HG02642 (cell line): ENCODE results near the gene OLAH.
A peak's percentile ranks its signal among the peaks of the same experiment; 100 is the strongest.
"Not testable (repeated sequence)": the region's sequence is repeated elsewhere in the genome, so short reads cannot be mapped to it uniquely, and the experiment has no call there.

Experiments
- ATAC-seq: cut with Tn5 transposase; IDR thresholded peaks from one replicate; pipeline ENCODE4 v1.9.1; 2021; ENCODE audit warnings: mild to moderate bottlenecking; ENCODE audit not compliant: unreplicated experiment, poor library complexity

OLAH gene

GRCh38 chr10:15043674-15044073, at the start of gene OLAH:
Gene OLAH (plus strand): TSS chr10:15043943. CDS start chr10:15047289, 3,346 bp downstream.
- ATAC-seq, result no peak

GRCh38 chr10:14995964-14996565, 47.7 kb upstream of the OLAH start:
- ATAC-seq, result no peak

- not testable (repeated sequence) for ATAC-seq
Observed at GRCh38 chr10:15013530-15013929, 30.2 kb upstream of the OLAH start.

- ATAC-seq, result no peak
Observed at GRCh38 chr10:15015451-15015850, 28.3 kb upstream of the OLAH start.

GRCh38 chr10:15020966-15021365, 22.8 kb upstream of the OLAH start:
- ATAC-seq, result not testable (repeated sequence)

GRCh38 chr10:15023079-15023478, 20.7 kb upstream of the OLAH start:
- ATAC-seq, result not testable (repeated sequence)

GRCh38 chr10:15024017-15025004, 19.4 kb upstream of the OLAH start:
- peak; percentile 82 for ATAC-seq

- not testable (repeated sequence) for ATAC-seq
Observed at GRCh38 chr10:15025040-15025439, 18.7 kb upstream of the OLAH start.

GRCh38 chr10:15027741-15028140, 16.0 kb upstream of the OLAH start:
- ATAC-seq, result no peak

GRCh38 chr10:15035385-15036301, 8.1 kb upstream of the OLAH start:
- no peak for ATAC-seq

GRCh38 chr10:15037691-15038090, 6.1 kb upstream of the OLAH start:
- no peak for ATAC-seq

- no peak for ATAC-seq
Observed at GRCh38 chr10:15038416-15038815, 5.3 kb upstream of the OLAH start.

GRCh38 chr10:15045380-15045779, 1.6 kb downstream of the OLAH start:
- ATAC-seq, result no peak

- no peak for ATAC-seq
Observed at GRCh38 chr10:15046626-15047025, 2.9 kb downstream of the OLAH start.

- ATAC-seq, result no peak
Observed at GRCh38 chr10:15049533-15049932, 5.8 kb downstream of the OLAH start.

- no peak for ATAC-seq
Observed at GRCh38 chr10:15052121-15052520, 8.4 kb downstream of the OLAH start.

- ATAC-seq, result no peak
Observed at GRCh38 chr10:15053061-15053460, 9.3 kb downstream of the OLAH start.

GRCh38 chr10:15058689-15059088, 14.9 kb downstream of the OLAH start:
- no peak for ATAC-seq

- no peak for ATAC-seq
Observed at GRCh38 chr10:15059914-15060313, 16.2 kb downstream of the OLAH start.

- no peak for ATAC-seq
Observed at GRCh38 chr10:15060638-15061037, 16.9 kb downstream of the OLAH start.
